Measurements from ENCODE around the gene PALMD.

- no peak for TF ChIP-seq CTCF (IDR thresholded peaks at IDR 0.05; ENCODE audit: poor library complexity)
- no peak for TF ChIP-seq EZH2 (IDR thresholded peaks at IDR 0.05; ENCODE audit: borderline replicate concordance)
Observed at GRCh38 chr1:99735852-99736251, 89.9 kb downstream of the PALMD start.

All from hepatocyte (in vitro differentiated cells).